HepG2 (cell line): ENCODE data around the gene LRIG1. TPM values are rescaled to one million over a fixed set of nuclear protein-coding genes. Genes with fewer than 3 reads are reported as not detected.

ENCODE experiments used
- ATAC-seq: fragments of 200-7000 bp; cut with Tn5 transposase; 3 replicates; pipeline ENCODE4 v1.9.1; 2020; ENCODE audit warnings: mild to moderate bottlenecking, moderate library complexity
- BruUV-seq: library from RNA; stranded (reverse); fragments of 400-500 nt; replicated peaks from 2 replicates; lab custom pipeline; 2021; lab: Mats Ljungman, UMichigan
- CTCF ChIA-PET: fragments of 300-600 bp; formaldehyde crosslinking; extraction: SDS; loops from one replicate; lab custom pipeline; 2021; ENCODE audit warnings: low total read pairs, inconsistent platforms, low intra/inter-chr PET ratio; lab: Yijun Ruan, JAX
- POLR2A ChIA-PET: fragments of 350-600 bp; sonication (Branson Sonifier 250); formaldehyde crosslinking; loops from one replicate; lab custom pipeline; 2020; ENCODE audit warnings: antibody characterized with exemption, inconsistent platforms; lab: Yijun Ruan, JAX
- DNase-seq: peaks from one replicate; pipeline ENCODE4 v3.0.0-alpha.2; 2015; ENCODE audit warnings: low spot score
- FAIRE-seq: peaks from 3 replicates; lab custom pipeline; 2011; peaks lifted over from hg19 to GRCh38; lab: Jason Lieb, UNC
- H2AFZ ChIP-seq: one replicate; pipeline ENCODE4 v1.6.1; 2011; ENCODE audit warnings: low read length, inconsistent platforms
- H3K27ac ChIP-seq: fragments of 300-600 bp; 3 replicates; pipeline ENCODE4 v1.8.0; 2011; ENCODE audit warnings: mixed run types, mild to moderate bottlenecking, mixed read lengths, low read length, inconsistent platforms; ENCODE audit not compliant: insufficient read depth; ENCODE audit errors: extremely low read length
- H3K27me3 ChIP-seq, 2 experiments: fragments of 200-600 bp in 1 of 2; 2 replicates in 1 of 2; 3 replicates in 1 of 2; pipeline versions ENCODE4 v1.6.0 to v1.8.0; 2011; ENCODE audit warnings: low read length in 2 of 2, mild to moderate bottlenecking in 2 of 2, moderate library complexity in 2 of 2, inconsistent platforms in 1 of 2; ENCODE audit not compliant: insufficient read depth in 2 of 2, control insufficient read depth in 1 of 2
- H3K36me3 ChIP-seq, 2 experiments: fragments of 200-600 bp in 1 of 2; replicated peaks in 1 of 2; 2 replicates in 1 of 2; 3 replicates in 1 of 2; pipeline versions ENCODE4 v1.5.1 to v1.8.0; 2011; ENCODE audit warnings: low read length in 2 of 2, inconsistent platforms in 1 of 2; ENCODE audit not compliant: insufficient read depth in 2 of 2, control insufficient read depth in 1 of 2
- H3K4me1 ChIP-seq: 2 replicates; pipeline ENCODE4 v1.5.1; 2012; ENCODE audit warnings: low read length, inconsistent platforms; ENCODE audit not compliant: insufficient read depth
- H3K4me2 ChIP-seq: 2 replicates; pipeline ENCODE4 v1.6.0; 2011; ENCODE audit warnings: low read depth, low read length, inconsistent platforms
- H3K4me3 ChIP-seq, 3 experiments: fragments of 200-600 bp in 1 of 3; sonication (generic), shearing (Covaris generic) in 1 of 3; replicated peaks in 1 of 3; 2 replicates each; pipeline ENCODE4 v1.5.1; 2011 to 2016; ENCODE audit warnings: low read length in 3 of 3, inconsistent platforms in 2 of 3, low read depth in 2 of 3, mild to moderate bottlenecking in 2 of 3, control low read depth in 1 of 3, mixed read lengths in 1 of 3; ENCODE audit not compliant: insufficient read depth in 1 of 3
- H3K79me2 ChIP-seq: one replicate; pipeline ENCODE4 v1.6.1; 2011; ENCODE audit warnings: low read length, inconsistent platforms; ENCODE audit not compliant: insufficient read depth
- H3K9ac ChIP-seq: 2 replicates; pipeline ENCODE4 v1.6.0; 2011; ENCODE audit warnings: mild to moderate bottlenecking, low read depth, low read length, inconsistent platforms; ENCODE audit not compliant: insufficient read depth
- H3K9me3 ChIP-seq: 2 replicates; pipeline ENCODE4 v1.5.1; 2012; ENCODE audit warnings: mild to moderate bottlenecking, low read length
- H4K20me1 ChIP-seq: 2 replicates; pipeline ENCODE4 v1.6.0; 2011; ENCODE audit warnings: inconsistent platforms, mild to moderate bottlenecking, low read length, moderate library complexity; ENCODE audit not compliant: insufficient read depth
- DMAP1 ChIP-seq: IDR thresholded peaks from 2 replicates; pipeline ENCODE4 v1.6.1; 2016
- GFI1 ChIP-seq: sonication (generic); formaldehyde crosslinking; IDR thresholded peaks from 2 replicates; pipeline ENCODE4 v1.5.0; 2020; ENCODE audit warnings: missing genetic modification reagents, mild to moderate bottlenecking, borderline replicate concordance
- MIER2 ChIP-seq: IDR thresholded peaks from 2 replicates; pipeline ENCODE4 v1.6.1; 2016; ENCODE audit warnings: missing biosample characterization, missing genetic modification reagents
- PCBP2 ChIP-seq: fragments of 200-400 bp; formaldehyde crosslinking; optimal IDR thresholded peaks from 2 replicates; pipeline ENCODE3; 2018; ENCODE audit warnings: low read length, low read depth; ENCODE audit not compliant: poor library complexity, severe bottlenecking
- RBM22 ChIP-seq: fragments of 200-400 bp; formaldehyde crosslinking; optimal IDR thresholded peaks from 2 replicates; pipeline ENCODE3; 2017; ENCODE audit warnings: mild to moderate bottlenecking, low read length, moderate library complexity
- RXRB ChIP-seq: IDR thresholded peaks from 2 replicates; pipeline ENCODE4 v1.6.1; 2016; ENCODE audit warnings: borderline replicate concordance, missing genetic modification reagents, missing compliant biosample characterization
- SMAD9 ChIP-seq: sonication (generic); formaldehyde crosslinking; IDR thresholded peaks from 2 replicates; pipeline ENCODE4 v1.5.1; 2020; ENCODE audit warnings: mild to moderate bottlenecking, missing genetic modification reagents
- ZNF761 ChIP-seq: sonication (generic); formaldehyde crosslinking; conservative IDR thresholded peaks from 2 replicates; pipeline ENCODE4 v1.4.0; 2020; ENCODE audit warnings: mild to moderate bottlenecking, missing genetic modification reagents
- WGBS: methylation state at CpG from one replicate; pipeline ENCODE4 v1.1.6; 2017; ENCODE audit warnings: low lambda C conversion rate; 5-methylcytosine and 5-hydroxymethylcytosine counted together
- in situ Hi-C: cut with HindIII; loops from 2 replicates; pipeline ENCODE4 v1.10.0; 2017; ENCODE audit warnings: low pct_unique_long_range_greater_than_20kb; ENCODE audit not compliant: extremely low pct_ligation_motif_present
- intact Hi-C: fragments of 100-400 bp; cut with micrococcal nuclease; formaldehyde crosslinking; loops from one replicate; pipeline ENCODE4 v1.10.0; 2022; ENCODE audit not compliant: unreplicated experiment
- polyA plus RNA-seq, 8 experiments: library from polyadenylated mRNA; depleted of rRNA in 3 of 8; stranded (reverse) in 7 of 8; unstranded in 1 of 8; fragments of >200 nt; fragmentation: Illumina TruSeq in 4 of 8; extraction: Trizol in 4 of 8; gene quantifications; 2 replicates each; pipeline versions ENCODE4 v1.2.1 to v1.2.3, GENCODE V29; 2011 to 2016; ENCODE audit warnings: low read depth in 4 of 8, missing spikeins in 1 of 8, mixed read lengths in 1 of 8; ENCODE audit not compliant: insufficient read depth in 1 of 8
- total RNA-seq, 5 experiments: library from RNA; depleted of rRNA; stranded (reverse); fragments of >200 nt; fragmentation: Illumina TruSeq; extraction: Trizol; gene quantifications; 2 replicates each; pipeline ENCODE4 v1.2.3, GENCODE V29; 2016; ENCODE audit warnings: low read depth in 1 of 5
- TF ChIP-seq, protein P1 (sequence below): sonication (generic); formaldehyde crosslinking; IDR thresholded peaks from 2 replicates; pipeline ENCODE4; 2020; ENCODE audit warnings: missing genetic modification reagents, mild to moderate bottlenecking, borderline replicate concordance
- TF ChIP-seq, protein P2 (sequence below): sonication (generic); formaldehyde crosslinking; IDR thresholded peaks from 2 replicates; pipeline ENCODE4 v1.4.0; 2020; ENCODE audit warnings: missing genetic modification reagents

The LRIG1 gene
- total and polyA plus RNA-seq, 2 of the 13 experiments (the other 11 are each of a cell fraction or from before 2014, with no cell fraction given): 17.8 to 24.8 TPM

DNA sequence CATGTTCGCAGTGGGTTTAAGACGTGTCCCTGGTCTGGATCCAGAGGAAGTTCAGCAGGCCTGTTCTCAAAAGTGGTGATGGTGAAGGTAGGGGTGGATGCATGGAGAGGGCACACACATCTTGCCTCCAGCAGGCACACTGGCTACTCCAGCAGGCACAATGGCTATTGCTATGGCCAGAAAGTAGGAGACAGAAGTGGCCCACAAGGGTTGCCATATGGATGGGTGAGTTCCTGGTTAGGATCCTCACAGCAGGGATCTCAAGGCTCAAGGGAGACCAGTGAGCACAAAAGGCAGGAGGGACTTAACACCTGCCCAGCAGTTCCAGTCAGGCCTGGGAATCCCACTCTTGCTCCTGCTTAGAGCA lies 107.9 kb downstream of the LRIG1 start:
- ATAC-seq (no peak), FAIRE-seq (no peak), DNase-seq (no peak)
- H3K9ac ChIP-seq: no peak overlapping the region
- H3K4me1 ChIP-seq: no peaks in the 10 kb centered on the region
- peaks cover 18 to 58% of the 10 kb centered on the region in 2 experiments for H3K36me3 ChIP-seq
- no peak overlapping the region for H3K27ac ChIP-seq
- H3K9me3 ChIP-seq: no peaks in the 10 kb centered on the region
- no peaks in the 10 kb centered on the region for H4K20me1 ChIP-seq
- in situ Hi-C loops: no loop called here
- WGBS: 100% methylated on average over 2 of the region's 2 CpGs
- no peak overlapping the region for H3K4me2 ChIP-seq
- ChIA-PET CTCF (interaction anchor here (0.6 kb wide), 1 partner anchor 116 kb away, joined by 3 read pairs; no protein-coding TSS in a partner anchor), POLR2A (no interaction called here)
- peak; percentile 47 for TF ChIP-seq RBM22
- TF ChIP-seq, protein P1, sequence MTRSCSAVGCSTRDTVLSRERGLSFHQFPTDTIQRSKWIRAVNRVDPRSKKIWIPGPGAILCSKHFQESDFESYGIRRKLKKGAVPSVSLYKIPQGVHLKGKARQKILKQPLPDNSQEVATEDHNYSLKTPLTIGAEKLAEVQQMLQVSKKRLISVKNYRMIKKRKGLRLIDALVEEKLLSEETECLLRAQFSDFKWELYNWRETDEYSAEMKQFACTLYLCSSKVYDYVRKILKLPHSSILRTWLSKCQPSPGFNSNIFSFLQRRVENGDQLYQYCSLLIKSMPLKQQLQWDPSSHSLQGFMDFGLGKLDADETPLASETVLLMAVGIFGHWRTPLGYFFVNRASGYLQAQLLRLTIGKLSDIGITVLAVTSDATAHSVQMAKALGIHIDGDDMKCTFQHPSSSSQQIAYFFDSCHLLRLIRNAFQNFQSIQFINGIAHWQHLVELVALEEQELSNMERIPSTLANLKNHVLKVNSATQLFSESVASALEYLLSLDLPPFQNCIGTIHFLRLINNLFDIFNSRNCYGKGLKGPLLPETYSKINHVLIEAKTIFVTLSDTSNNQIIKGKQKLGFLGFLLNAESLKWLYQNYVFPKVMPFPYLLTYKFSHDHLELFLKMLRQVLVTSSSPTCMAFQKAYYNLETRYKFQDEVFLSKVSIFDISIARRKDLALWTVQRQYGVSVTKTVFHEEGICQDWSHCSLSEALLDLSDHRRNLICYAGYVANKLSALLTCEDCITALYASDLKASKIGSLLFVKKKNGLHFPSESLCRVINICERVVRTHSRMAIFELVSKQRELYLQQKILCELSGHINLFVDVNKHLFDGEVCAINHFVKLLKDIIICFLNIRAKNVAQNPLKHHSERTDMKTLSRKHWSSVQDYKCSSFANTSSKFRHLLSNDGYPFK (CRISPR knock-in tag): no peak
- no peak overlapping the region for H2AFZ ChIP-seq
- H3K79me2 ChIP-seq: no peaks in the 10 kb centered on the region
- intact Hi-C loops: no loop called here
- H3K27me3 ChIP-seq: no peaks in the 10 kb centered on the region
- BruUV-seq: no TSS peak
- no peak overlapping the region for H3K4me3 ChIP-seq

DNA sequence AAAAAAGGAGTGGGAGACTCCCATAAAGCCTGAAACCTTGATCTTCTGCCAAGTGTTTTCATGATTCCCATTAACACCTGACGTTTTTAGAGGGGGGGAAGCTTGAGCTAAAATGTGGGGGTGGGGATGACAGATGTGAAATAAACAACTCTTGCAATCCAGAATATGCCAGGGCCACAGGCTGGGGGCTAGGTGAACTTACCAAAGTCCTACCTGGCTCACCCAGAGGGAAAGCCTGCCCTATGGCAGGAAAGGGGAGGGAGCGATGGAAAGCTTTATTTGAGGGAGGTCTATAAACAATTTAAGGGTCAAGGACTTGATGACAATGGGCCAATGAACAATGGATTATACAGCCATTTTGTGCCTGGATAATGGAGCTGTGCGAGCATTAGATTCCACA lies 108.3 kb downstream of the LRIG1 start:
- in situ Hi-C loops: no loop called here
- CTCF ChIA-PET: interaction anchor here (0.6 kb wide), 1 partner anchor 116 kb away, joined by 3 read pairs; no protein-coding TSS in a partner anchor

More for the DNA sequence above, 108.3 kb downstream of the LRIG1 start:
- H3K4me1 ChIP-seq: no peaks in the 10 kb centered on the region
- TF ChIP-seq MIER2 (CRISPR knock-in tag): no peak
- TF ChIP-seq GFI1 (CRISPR knock-in tag): no peak
- no peak for TF ChIP-seq PCBP2
- TF ChIP-seq SMAD9 (CRISPR knock-in tag): no peak
- TF ChIP-seq DMAP1 (CRISPR knock-in tag): no peak
- no peak for TF ChIP-seq RXRB (CRISPR knock-in tag)
- TF ChIP-seq, protein P2, sequence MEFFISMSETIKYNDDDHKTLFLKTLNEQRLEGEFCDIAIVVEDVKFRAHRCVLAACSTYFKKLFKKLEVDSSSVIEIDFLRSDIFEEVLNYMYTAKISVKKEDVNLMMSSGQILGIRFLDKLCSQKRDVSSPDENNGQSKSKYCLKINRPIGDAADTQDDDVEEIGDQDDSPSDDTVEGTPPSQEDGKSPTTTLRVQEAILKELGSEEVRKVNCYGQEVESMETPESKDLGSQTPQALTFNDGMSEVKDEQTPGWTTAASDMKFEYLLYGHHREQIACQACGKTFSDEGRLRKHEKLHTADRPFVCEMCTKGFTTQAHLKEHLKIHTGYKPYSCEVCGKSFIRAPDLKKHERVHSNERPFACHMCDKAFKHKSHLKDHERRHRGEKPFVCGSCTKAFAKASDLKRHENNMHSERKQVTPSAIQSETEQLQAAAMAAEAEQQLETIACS (CRISPR knock-in tag): no peak
- no peak for TF ChIP-seq ZNF761 (CRISPR knock-in tag)
- H2AFZ ChIP-seq: no peak overlapping the region
- POLR2A ChIA-PET: no interaction called here
- no peak overlapping the region for H3K4me3 ChIP-seq
- H3K79me2 ChIP-seq: no peaks in the 10 kb centered on the region
- WGBS: 90% methylated on average over 3 of the region's 3 CpGs
- no peaks in the 10 kb centered on the region for H3K27me3 ChIP-seq
- H3K36me3 ChIP-seq: peaks cover 16 to 53% of the 10 kb centered on the region in 2 experiments
- no peak for FAIRE-seq
- H3K27ac ChIP-seq: no peak overlapping the region
- ATAC-seq: no peak
- H3K4me2 ChIP-seq: no peak overlapping the region
- intact Hi-C loops: no loop called here
- BruUV-seq: no TSS peak
- H4K20me1 ChIP-seq: no peaks in the 10 kb centered on the region
- no peak overlapping the region for H3K9ac ChIP-seq
- no peak for DNase-seq
- H3K9me3 ChIP-seq: no peaks in the 10 kb centered on the region
